Measurements from ENCODE around the gene SPRYD3. TPM values are rescaled to one million over a fixed set of nuclear protein-coding genes. Genes with fewer than 3 reads are reported as not detected.
A peak's percentile ranks its signal among the peaks of the same experiment; 100 is the strongest.

The SPRYD3 gene
- total and polyA plus RNA-seq, 4 donors, result 34.1 to 76.2 (median 54.3) TPM

DNA sequence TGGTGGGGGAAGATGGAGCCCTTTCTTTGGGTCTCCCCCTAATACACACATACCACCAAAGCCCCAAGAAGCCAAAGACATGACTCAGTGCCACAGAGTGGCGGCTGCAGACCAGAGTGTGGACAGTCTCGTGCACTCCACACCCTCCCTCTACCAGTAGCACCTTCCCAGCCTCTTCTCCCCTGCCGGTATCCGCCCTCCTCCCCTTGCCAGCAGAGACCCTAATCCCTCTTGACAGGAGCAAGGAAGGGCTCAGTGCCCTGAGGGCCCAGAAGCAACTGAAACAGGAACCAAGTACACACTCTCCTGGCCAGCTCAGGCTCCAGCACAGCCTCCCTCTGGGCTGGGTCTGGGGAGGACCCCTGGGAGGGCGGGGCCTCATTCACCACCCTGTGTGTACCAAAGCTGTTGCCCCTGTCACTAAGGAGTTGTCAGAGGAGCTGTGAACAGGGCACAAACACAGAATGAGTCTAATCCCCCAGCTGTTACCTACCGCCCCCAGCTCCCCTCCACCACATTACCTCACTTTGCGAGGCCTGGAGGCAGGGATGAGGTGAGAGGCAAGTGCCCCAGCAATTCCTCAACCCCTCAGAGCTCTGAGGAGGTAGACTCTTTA is 8.2 kb downstream of the SPRYD3 start:
- Histone ChIP-seq H3K36me3 (ENCODE audit: control insufficient read depth, insufficient read depth, low read length) (peaks cover 92% of the 10 kb centered on the region), H3K4me1 (ENCODE audit: control insufficient read depth, insufficient read depth, low read length) (peaks cover 47% of the 10 kb centered on the region)

GRCh38 chr12:53069621-53070410 is 9.4 kb downstream of the SPRYD3 start:
- Histone ChIP-seq H3K4me1 (ENCODE audit: control insufficient read depth, insufficient read depth, low read length) (peaks cover 53% of the 10 kb centered on the region), H3K36me3 (ENCODE audit: control insufficient read depth, insufficient read depth, low read length) (peaks cover 92% of the 10 kb centered on the region), H3K27me3 (ENCODE audit: control insufficient read depth, insufficient read depth, low read length) (no peaks in the 10 kb centered on the region), H3K9me3 (ENCODE audit: control insufficient read depth, insufficient read depth, low read length) (no peaks in the 10 kb centered on the region), H3K4me3 (ENCODE audit: low read depth, low read length) (no peak overlapping the region), H3K27ac (ENCODE audit: low read depth, low read length) (peak overlapping the region; percentile 29)
- 40% methylated on average over 3 of the region's 12 CpGs for WGBS (ENCODE audit: insufficient coverage)
- DNase-seq (ENCODE audit: low read depth in 4 of 6, low spot score in 6 of 6), result no peak

More for the DNA sequence above, 8.2 kb downstream of the SPRYD3 start:
- DNase-seq (ENCODE audit: low read depth in 4 of 6, low spot score in 6 of 6), result no peak
- H3K27me3 ChIP-seq (ENCODE audit: control insufficient read depth, insufficient read depth, low read length), result no peaks in the 10 kb centered on the region
- H3K9me3 ChIP-seq (ENCODE audit: control insufficient read depth, insufficient read depth, low read length), result no peaks in the 10 kb centered on the region
- no peak overlapping the region for H3K4me3 ChIP-seq (ENCODE audit: low read depth, low read length)
- peak overlapping the region; percentile 80 for H3K27ac ChIP-seq (ENCODE audit: low read depth, low read length)
- 82% methylated on average over 5 of the region's 7 CpGs for WGBS (ENCODE audit: insufficient coverage)

DNA sequence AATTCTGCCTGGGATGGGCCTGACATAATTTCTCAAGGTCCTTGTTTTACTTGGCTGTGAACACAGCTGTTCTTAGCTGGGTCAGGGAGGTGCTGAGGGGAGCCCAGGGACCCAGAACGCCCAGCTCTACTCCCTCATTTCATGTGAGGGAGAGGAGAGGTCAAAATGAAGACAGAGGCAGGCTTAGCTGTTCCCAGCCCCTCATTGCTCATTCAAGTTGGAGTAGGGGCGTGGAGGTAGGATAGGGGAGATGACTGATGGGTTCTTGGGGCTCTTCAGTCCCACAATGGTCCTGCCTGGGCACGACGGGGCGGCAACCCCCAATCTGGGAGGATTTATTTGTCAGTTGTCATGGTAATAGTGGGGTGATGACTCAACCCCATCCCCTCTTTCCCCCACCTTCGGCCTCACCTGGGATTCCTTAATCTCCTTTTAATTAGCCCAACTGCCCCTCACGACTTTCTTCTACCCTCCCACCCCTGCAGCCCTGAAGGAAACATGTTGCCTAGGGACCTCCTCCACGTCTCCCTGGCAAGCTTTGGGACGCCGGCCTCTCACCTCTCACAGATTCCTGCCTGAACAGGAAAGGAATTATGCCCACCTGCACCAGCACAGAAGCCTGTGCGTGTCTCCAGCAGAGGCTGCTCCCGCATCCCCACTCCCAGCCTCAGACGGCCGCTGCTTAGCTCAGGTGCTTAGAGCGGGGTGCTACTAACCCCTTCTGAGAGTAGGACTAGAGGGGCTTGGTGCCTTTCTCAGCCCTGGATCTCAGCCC is 10.2 kb downstream of the SPRYD3 start:
- Histone ChIP-seq H3K36me3 (ENCODE audit: control insufficient read depth, insufficient read depth, low read length) (peaks cover 92% of the 10 kb centered on the region), H3K4me3 (ENCODE audit: low read depth, low read length) (no peak overlapping the region), H3K27me3 (ENCODE audit: control insufficient read depth, insufficient read depth, low read length) (no peaks in the 10 kb centered on the region), H3K27ac (ENCODE audit: low read depth, low read length) (peak overlapping the region; percentile 29), H3K4me1 (ENCODE audit: control insufficient read depth, insufficient read depth, low read length) (peaks cover 57% of the 10 kb centered on the region), H3K9me3 (ENCODE audit: control insufficient read depth, insufficient read depth, low read length) (no peaks in the 10 kb centered on the region)
- 75% methylated on average over 7 of the region's 15 CpGs for WGBS (ENCODE audit: insufficient coverage)
- peak in 1 of 6 donors; percentile 14 for DNase-seq (ENCODE audit: low read depth in 4 of 6, low spot score in 6 of 6)

DNA sequence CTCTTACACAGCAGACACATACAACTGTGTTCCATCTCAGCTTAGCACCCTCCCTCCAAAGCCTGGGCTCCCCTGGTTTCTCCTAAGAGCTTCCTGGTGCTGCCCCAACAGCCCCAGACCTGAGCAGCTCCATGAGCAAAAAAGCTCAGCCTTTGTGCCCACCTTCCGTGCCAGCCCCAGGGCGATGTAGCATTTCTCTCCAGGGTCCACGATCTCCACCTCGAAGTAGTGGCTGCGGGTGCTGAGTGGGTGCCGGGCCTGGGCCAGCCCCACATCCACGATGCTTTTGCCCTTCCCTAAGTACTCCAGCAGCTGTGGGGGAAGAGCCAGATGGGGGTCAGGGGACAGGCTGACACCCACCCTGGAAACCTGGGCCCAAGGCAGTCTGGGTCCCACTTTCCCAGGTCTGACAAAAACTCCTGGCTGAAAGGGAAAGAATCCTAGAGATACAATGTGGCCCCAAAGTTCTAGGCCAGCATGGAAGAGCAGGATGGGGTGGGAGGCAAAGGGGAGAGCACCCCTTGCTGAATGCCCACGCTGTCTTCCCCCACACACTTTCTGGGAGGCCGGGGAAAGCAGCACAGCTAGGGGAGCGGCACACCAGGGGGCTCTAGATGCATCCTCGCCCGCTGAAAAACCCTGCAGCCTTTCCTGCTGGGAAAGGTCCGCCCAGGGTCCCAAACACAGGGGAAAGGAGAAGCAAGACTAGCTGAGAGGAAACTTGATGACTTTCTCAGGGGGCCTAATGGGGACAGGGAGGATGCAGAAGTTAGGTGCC is 11.0 kb downstream of the SPRYD3 start:
- Histone ChIP-seq H3K27ac (ENCODE audit: low read depth, low read length) (peak overlapping the region; percentile 29), H3K27me3 (ENCODE audit: control insufficient read depth, insufficient read depth, low read length) (no peaks in the 10 kb centered on the region), H3K4me3 (ENCODE audit: low read depth, low read length) (no peak overlapping the region), H3K4me1 (ENCODE audit: control insufficient read depth, insufficient read depth, low read length) (peaks cover 54% of the 10 kb centered on the region), H3K9me3 (ENCODE audit: control insufficient read depth, insufficient read depth, low read length) (no peaks in the 10 kb centered on the region), H3K36me3 (ENCODE audit: control insufficient read depth, insufficient read depth, low read length) (peaks cover 91% of the 10 kb centered on the region)
- DNase-seq (ENCODE audit: low read depth in 4 of 6, low spot score in 6 of 6), result no peak
- 74% methylated on average over 11 of the region's 13 CpGs for WGBS (ENCODE audit: insufficient coverage)

DNA sequence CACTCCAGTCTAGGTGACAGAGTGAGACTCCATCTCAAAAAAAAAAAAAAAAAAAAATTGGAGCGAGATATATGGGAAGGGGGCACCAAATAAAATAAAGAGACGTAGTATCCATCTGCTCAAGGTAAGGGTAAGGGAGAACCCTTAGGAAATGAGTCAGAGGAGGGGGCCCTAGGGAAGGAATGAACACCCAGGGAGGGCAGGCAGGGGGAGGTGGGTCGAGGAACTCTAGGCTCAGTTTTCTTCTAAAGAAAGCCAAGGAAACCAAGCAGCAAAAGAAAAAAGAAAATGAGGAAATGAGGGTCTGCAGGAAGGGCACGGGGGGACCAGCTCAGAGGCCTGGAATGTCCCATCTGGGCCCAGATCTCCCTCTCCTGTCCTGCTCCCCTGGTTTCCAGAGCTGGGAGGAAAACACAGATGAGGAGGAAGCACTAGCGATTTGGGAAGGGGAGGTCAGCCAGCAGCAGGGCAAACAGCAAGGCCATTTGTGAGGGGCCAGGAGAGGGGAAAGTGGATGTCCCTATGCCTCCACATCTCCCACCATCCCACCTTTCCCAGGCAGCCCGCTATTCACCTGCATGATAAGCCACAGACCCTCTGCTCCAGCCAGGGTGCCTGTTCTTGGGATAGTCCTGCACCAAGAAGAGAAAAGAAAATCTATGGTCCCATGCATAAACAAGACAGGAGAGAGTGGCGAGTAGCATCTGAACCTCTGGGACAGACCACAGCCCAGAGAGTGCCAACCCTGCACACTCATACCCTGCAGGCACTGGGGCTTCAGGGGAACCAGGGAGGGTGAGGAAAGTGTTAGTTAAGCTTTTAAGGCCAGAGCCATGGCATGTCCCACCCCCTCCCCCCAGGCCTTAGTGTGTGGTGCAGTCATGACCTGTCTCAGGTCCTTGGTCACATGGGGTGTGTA is 11.9 kb downstream of the SPRYD3 start:
- no peak for DNase-seq (ENCODE audit: low read depth in 4 of 6, low spot score in 6 of 6)
- Histone ChIP-seq H3K27ac (ENCODE audit: low read depth, low read length) (no peak overlapping the region), H3K4me1 (ENCODE audit: control insufficient read depth, insufficient read depth, low read length) (peaks cover 53% of the 10 kb centered on the region), H3K36me3 (ENCODE audit: control insufficient read depth, insufficient read depth, low read length) (peaks cover 93% of the 10 kb centered on the region), H3K4me3 (ENCODE audit: low read depth, low read length) (no peak overlapping the region), H3K27me3 (ENCODE audit: control insufficient read depth, insufficient read depth, low read length) (no peaks in the 10 kb centered on the region), H3K9me3 (ENCODE audit: control insufficient read depth, insufficient read depth, low read length) (no peaks in the 10 kb centered on the region)
- 82% methylated on average over 4 of the region's 7 CpGs for WGBS (ENCODE audit: insufficient coverage)

DNA sequence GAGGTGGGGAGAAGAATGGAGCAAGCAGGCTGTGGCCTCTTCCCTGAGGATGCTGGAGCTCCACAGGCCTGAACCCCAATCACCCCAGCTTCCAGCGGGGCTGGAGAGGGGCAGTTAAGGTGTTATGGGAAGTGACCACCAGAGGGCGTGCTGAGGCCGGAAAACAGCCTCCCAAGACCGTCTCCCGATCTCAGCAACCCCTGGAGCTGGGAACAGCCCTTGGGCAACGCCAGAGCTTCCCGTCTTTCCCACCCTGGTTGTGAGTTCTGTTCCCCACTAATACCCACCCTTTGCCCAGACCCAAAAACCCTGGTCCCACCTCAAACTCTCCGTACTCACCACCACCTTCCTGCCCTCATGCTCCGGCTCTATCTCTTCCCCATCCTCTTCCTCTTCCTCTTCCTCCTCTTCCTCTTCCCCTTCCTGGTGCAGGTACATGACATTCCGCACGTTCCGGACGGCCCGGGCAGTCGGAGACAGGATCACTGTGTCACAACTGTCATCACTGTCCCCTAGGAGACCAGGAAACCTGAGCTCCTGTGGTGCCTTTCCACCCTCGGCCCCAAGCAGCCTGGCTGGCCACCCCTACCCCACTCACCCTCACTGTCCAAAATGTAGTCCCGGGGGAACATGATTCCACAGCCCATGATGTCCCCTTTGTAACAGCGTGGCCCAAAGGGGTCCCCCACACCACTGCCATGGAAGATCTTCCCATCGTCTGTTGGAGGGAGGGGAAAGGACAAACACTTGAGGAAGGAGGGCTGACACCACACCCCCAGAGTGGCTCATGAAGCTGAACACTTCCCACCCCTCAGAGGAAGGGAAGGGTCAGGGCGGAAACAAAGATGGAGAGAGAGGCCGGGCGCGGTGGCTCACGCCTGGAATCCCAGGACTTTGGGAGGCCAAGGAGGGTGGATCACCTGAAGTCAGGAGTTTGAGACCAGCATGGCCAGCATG is 12.9 kb downstream of the SPRYD3 start:
- Histone ChIP-seq H3K4me1 (ENCODE audit: control insufficient read depth, insufficient read depth, low read length) (peaks cover 53% of the 10 kb centered on the region), H3K36me3 (ENCODE audit: control insufficient read depth, insufficient read depth, low read length) (peaks cover 93% of the 10 kb centered on the region), H3K27ac (ENCODE audit: low read depth, low read length) (no peak overlapping the region), H3K9me3 (ENCODE audit: control insufficient read depth, insufficient read depth, low read length) (no peaks in the 10 kb centered on the region), H3K27me3 (ENCODE audit: control insufficient read depth, insufficient read depth, low read length) (no peaks in the 10 kb centered on the region), H3K4me3 (ENCODE audit: low read depth, low read length) (no peak overlapping the region)
- peak in 2 of 6 donors; percentile 82 to 86 for DNase-seq (ENCODE audit: low read depth in 4 of 6, low spot score in 6 of 6)
- 50% methylated on average over 19 of the region's 24 CpGs for WGBS (ENCODE audit: insufficient coverage)

- H3K27me3 ChIP-seq (ENCODE audit: control insufficient read depth, insufficient read depth, low read length), result no peaks in the 10 kb centered on the region
- peaks cover 95% of the 10 kb centered on the region for H3K36me3 ChIP-seq (ENCODE audit: control insufficient read depth, insufficient read depth, low read length)
- DNase-seq (ENCODE audit: low read depth in 4 of 6, low spot score in 6 of 6), result peak in 1 of 6 donors; percentile 7
- WGBS (ENCODE audit: insufficient coverage), result 75% methylated on average over 3 of the region's 7 CpGs
- H3K27ac ChIP-seq (ENCODE audit: low read depth, low read length), result no peak overlapping the region
- H3K4me3 ChIP-seq (ENCODE audit: low read depth, low read length), result no peak overlapping the region
- H3K4me1 ChIP-seq (ENCODE audit: control insufficient read depth, insufficient read depth, low read length), result peaks cover 55% of the 10 kb centered on the region
- no peaks in the 10 kb centered on the region for H3K9me3 ChIP-seq (ENCODE audit: control insufficient read depth, insufficient read depth, low read length)
These were observed 13.7 kb downstream of the SPRYD3 start for GRCh38 chr12:53065470-53065869.

Measured in spinal cord (tissue), 10 donors.